PC-3 (cell line): ENCODE measurements around the gene KYNU. TPM values are rescaled to one million over a fixed set of nuclear protein-coding genes. Genes with fewer than 3 reads are reported as not detected.

ENCODE experiments used
- ATAC-seq: fragments of 200-7000 bp; cut with Tn5 transposase; 2 replicates; pipeline ENCODE4 v1.9.1; 2020; ENCODE audit warnings: mild to moderate bottlenecking, moderate library complexity
- BruUV-seq: library from RNA; stranded (reverse); fragments of 400-500 nt; replicated peaks from 2 replicates; lab custom pipeline; 2021; lab: Mats Ljungman, UMichigan
- CTCF ChIA-PET: fragments of 300-600 bp; sonication (Branson Sonifier 250); formaldehyde crosslinking; loops from one replicate; lab custom pipeline; 2022; ENCODE audit warnings: antibody characterized with exemption; lab: Charles Lee
- POLR2A ChIA-PET: fragments of 300-600 bp; sonication (Branson Sonifier 250); formaldehyde crosslinking; loops from one replicate; lab custom pipeline; 2022; ENCODE audit warnings: antibody characterized with exemption; ENCODE audit not compliant: unreplicated experiment; lab: Charles Lee
- DNase-seq: peaks from one replicate; pipeline ENCODE4 v3.0.0-alpha.2; 2015
- H2AFZ ChIP-seq: fragments of 300-600 bp; sonication (generic); 2 replicates; pipeline ENCODE4 v1.6.0; 2016; ENCODE audit warnings: antibody characterized with exemption, low read length
- H3F3A ChIP-seq: fragments of 300-600 bp; sonication (generic); one replicate; pipeline ENCODE4 v1.6.0; 2017; ENCODE audit warnings: antibody characterized with exemption, low read length, control low read depth, mild to moderate bottlenecking; ENCODE audit not compliant: unreplicated experiment
- H3K27ac ChIP-seq: fragments of 300-600 bp; sonication (generic); 2 replicates; pipeline ENCODE4 v1.5.1; 2016; ENCODE audit warnings: mild to moderate bottlenecking, low read length
- H3K27me3 ChIP-seq: fragments of 300-600 bp; sonication (generic); 2 replicates; pipeline ENCODE4 v1.6.1; 2016; ENCODE audit warnings: low read length, mixed read lengths
- H3K36me3 ChIP-seq: fragments of 300-600 bp; sonication (generic); 2 replicates; pipeline ENCODE4 v1.6.1; 2016; ENCODE audit warnings: low read depth, mixed run types, low read length, mixed read lengths
- H3K4me1 ChIP-seq: fragments of 300-600 bp; sonication (generic); 2 replicates; pipeline ENCODE4 v1.5.1; 2016; ENCODE audit warnings: low read length; ENCODE audit not compliant: insufficient read depth
- H3K4me2 ChIP-seq: fragments of 300-600 bp; sonication (generic); 2 replicates; pipeline ENCODE4 v1.6.0; 2016; ENCODE audit warnings: low read length
- H3K4me3 ChIP-seq: fragments of 300-600 bp; sonication (generic); 2 replicates; pipeline ENCODE4 v1.5.1; 2016; ENCODE audit warnings: mild to moderate bottlenecking, low read length, mixed read lengths
- H3K79me2 ChIP-seq: fragments of 300-600 bp; sonication (generic); 2 replicates; pipeline ENCODE4 v1.6.1; 2017; ENCODE audit warnings: low read length, mixed read lengths
- H3K9ac ChIP-seq: fragments of 300-600 bp; sonication (generic); 2 replicates; pipeline ENCODE4 v1.6.0; 2016; ENCODE audit warnings: mild to moderate bottlenecking, low read length
- H3K9me2 ChIP-seq: fragments of 300-600 bp; sonication (generic); replicated peaks from 2 replicates; pipeline ENCODE4 v1.6.1; 2016; ENCODE audit warnings: mixed run types, low read length, mixed read lengths
- H3K9me3 ChIP-seq: fragments of 300-600 bp; sonication (generic); 2 replicates; pipeline ENCODE4 v1.6.1; 2016; ENCODE audit warnings: low read length, mixed read lengths
- H4K20me1 ChIP-seq: fragments of 300-600 bp; sonication (generic); 2 replicates; pipeline ENCODE4 v1.6.1; 2016; ENCODE audit warnings: low read length, mixed read lengths
- CTCF ChIP-seq: fragments of 300-600 bp; sonication (generic); conservative IDR thresholded peaks from 2 replicates; pipeline ENCODE4 v1.5.1; 2017; ENCODE audit warnings: antibody characterized with exemption, low read depth, mild to moderate bottlenecking, low read length
- EZH2 ChIP-seq: fragments of 300-600 bp; sonication (generic); IDR thresholded peaks from one replicate; pipeline ENCODE4 v1.6.1; 2017; ENCODE audit warnings: antibody characterized with exemption, mild to moderate bottlenecking, low read length; ENCODE audit not compliant: unreplicated experiment
- EZH2phosphoT487 ChIP-seq: fragments of 300-600 bp; sonication (generic); IDR thresholded peaks from 2 replicates; pipeline ENCODE4 v1.6.1; 2018; ENCODE audit warnings: mild to moderate bottlenecking, antibody characterized with exemption, low read length, borderline replicate concordance
- intact Hi-C: fragments of 100-400 bp; cut with micrococcal nuclease; formaldehyde crosslinking; loops from 2 replicates; pipeline ENCODE4 v1.9.0; 2023
- total RNA-seq: library from RNA; depleted of rRNA; stranded (reverse); fragments of >200 nt; gene quantifications from 2 replicates; pipeline ENCODE4 v1.2.3, GENCODE V29; 2014

Gene KYNU
- total RNA-seq, 1 experiment from 2014 or later: 2.3 TPM

DNA sequence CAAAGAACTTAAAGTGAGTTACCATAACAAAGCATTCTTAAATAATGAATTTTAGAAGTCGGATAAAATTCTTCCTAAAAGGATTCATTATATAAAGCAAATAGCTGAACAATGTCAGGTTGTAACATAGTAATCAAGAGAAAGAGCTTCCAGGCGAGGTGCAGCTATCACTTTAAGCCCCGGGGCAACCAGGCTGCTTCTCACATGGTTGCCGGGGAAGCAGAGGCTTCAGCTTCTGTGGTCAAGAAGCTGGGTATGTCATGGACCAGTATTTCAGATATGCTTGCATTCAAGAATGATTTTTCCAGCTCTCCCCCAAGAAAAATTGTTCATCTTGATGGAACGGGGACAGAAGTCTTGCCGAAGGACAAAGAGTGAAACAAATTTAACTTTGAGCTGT is 23.6 kb upstream of the KYNU start:
- ChIA-PET CTCF (no interaction called here), POLR2A (no interaction called here)
- no peaks in the 10 kb centered on the region for H3K27me3 ChIP-seq
- intact Hi-C loops: no loop called here
- no peaks in the 10 kb centered on the region for H3K36me3 ChIP-seq
- DNase-seq (no peak), ATAC-seq (no peak)
- H3K27ac ChIP-seq: no peak overlapping the region
- TF ChIP-seq CTCF (no peak), EZH2phosphoT487 (no peak), EZH2 (no peak)
- peaks cover 15% of the 10 kb centered on the region for H3K4me1 ChIP-seq
- no TSS peak for BruUV-seq
- no peak overlapping the region for H2AFZ ChIP-seq
- no peak overlapping the region for H3K4me2 ChIP-seq
- no peaks in the 10 kb centered on the region for H3F3A ChIP-seq
- H3K9ac ChIP-seq: no peak overlapping the region
- no peak overlapping the region for H3K4me3 ChIP-seq
- no peaks in the 10 kb centered on the region for H4K20me1 ChIP-seq
- H3K9me2 ChIP-seq: no peaks in the 10 kb centered on the region
- no peaks in the 10 kb centered on the region for H3K79me2 ChIP-seq
- H3K9me3 ChIP-seq: no peaks in the 10 kb centered on the region

DNA sequence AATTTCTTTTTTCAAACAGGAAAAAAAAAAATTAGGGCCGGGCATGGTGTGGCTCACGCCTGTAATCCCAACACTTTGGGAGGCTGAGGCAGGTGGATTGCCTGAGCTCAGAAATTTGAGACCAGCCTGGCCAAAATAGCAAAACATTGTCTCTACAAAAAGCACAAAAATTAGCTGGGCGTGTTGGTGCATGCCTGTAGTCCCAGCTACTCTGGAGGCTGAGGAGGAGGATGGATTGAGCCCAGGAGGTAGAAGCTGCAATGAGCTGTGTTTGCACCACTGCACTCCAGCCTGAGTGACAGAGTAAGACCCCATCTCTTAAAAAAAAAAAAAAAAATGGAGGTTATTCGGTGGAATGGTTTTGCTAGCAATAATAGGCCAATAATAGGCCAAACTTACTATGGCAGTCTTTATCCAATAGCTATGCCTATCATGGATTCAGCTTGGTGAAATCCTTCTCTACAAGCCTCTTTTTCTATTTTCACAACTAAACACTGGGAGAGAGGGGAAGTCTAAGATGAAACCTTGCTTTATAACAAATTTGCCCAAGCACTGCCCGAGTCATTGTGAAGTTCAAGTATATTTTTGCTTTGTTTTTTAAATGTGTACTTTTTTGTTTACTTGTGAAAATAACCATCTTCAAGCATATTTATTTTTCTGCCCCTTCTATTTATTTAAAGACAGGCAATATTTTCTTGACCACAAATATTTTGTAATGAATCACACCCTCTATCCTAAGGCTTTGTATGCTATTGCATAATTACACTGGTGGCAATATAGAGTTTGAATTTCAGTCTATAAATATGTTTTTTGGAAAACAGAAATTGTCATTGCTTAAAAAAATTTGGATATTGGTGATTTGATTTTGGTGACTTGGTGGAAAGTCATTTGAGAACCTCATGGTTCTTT is 20.0 kb upstream of the KYNU start:
- H3K4me1 ChIP-seq: peaks cover 15% of the 10 kb centered on the region
- no peak overlapping the region for H3K9ac ChIP-seq
- H3K9me3 ChIP-seq: no peaks in the 10 kb centered on the region
- ATAC-seq (peak; percentile 60), DNase-seq (peak; percentile 69)
- H3K36me3 ChIP-seq: no peaks in the 10 kb centered on the region
- POLR2A ChIA-PET: interaction anchor here (0.6 kb wide), 1 partner anchor 17 kb away, joined by 6 read pairs; no protein-coding TSS in a partner anchor
- no peak overlapping the region for H3K4me3 ChIP-seq
- H3F3A ChIP-seq: no peaks in the 10 kb centered on the region
- CTCF ChIA-PET: no interaction called here
- peak overlapping the region; percentile 43 for H3K4me2 ChIP-seq
- H3K9me2 ChIP-seq: no peaks in the 10 kb centered on the region
- BruUV-seq: no TSS peak
- no peaks in the 10 kb centered on the region for H4K20me1 ChIP-seq
- no peaks in the 10 kb centered on the region for H3K79me2 ChIP-seq
- H3K27ac ChIP-seq: 0 out of 2 replicates have a peak overlapping the region, but pooled peaks have one; percentile 6
- H3K27me3 ChIP-seq: no peaks in the 10 kb centered on the region
- H2AFZ ChIP-seq: no peak overlapping the region
- no peak for TF ChIP-seq CTCF
- no peak for TF ChIP-seq EZH2phosphoT487
- TF ChIP-seq EZH2: no peak
- intact Hi-C loops: no loop called here

DNA sequence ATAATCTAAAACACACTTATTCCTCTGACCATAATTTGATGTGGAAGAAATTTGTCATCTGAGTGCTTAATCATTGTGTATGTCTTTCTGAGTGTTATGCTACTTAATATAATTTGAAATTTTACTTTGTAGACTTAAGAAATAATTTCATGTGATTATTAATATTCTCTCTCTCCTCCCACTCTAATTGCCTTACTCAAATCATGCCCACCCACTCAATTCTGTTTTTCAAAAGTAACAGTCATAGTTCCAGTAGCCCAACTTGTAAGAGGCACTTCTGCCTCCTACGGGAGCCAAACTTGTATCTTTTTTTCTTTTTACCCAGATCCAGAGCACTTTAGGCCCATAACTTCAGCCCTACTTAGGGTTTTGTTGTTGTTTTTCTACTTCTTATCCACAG is 18.5 kb upstream of the KYNU start:
- Histone ChIP-seq H3K9me2 (no peaks in the 10 kb centered on the region), H3K27me3 (no peaks in the 10 kb centered on the region), H3K36me3 (no peaks in the 10 kb centered on the region), H3K4me2 (no peak overlapping the region), H3K9ac (no peak overlapping the region), H3K27ac (no peak overlapping the region), H3K79me2 (no peaks in the 10 kb centered on the region), H3F3A (no peaks in the 10 kb centered on the region), H3K4me3 (no peak overlapping the region), H4K20me1 (no peaks in the 10 kb centered on the region), H3K4me1 (peaks cover 25% of the 10 kb centered on the region), H2AFZ (no peak overlapping the region), H3K9me3 (no peaks in the 10 kb centered on the region)
- DNase-seq: no peak
- ATAC-seq: no peak
- ChIA-PET CTCF (no interaction called here), POLR2A (no interaction called here)
- BruUV-seq: no TSS peak
- intact Hi-C loops: no loop called here
- no peak for TF ChIP-seq CTCF
